Measurements from ENCODE around the gene ZBTB17.

- TF ChIP-seq CTCF (conservative IDR thresholded peaks at IDR 0.05; ENCODE audit: low read depth in 2 of 2) (no peak), CREB1 (CRISPR knock-in tag; IDR thresholded peaks at IDR 0.05; ENCODE audit: low read depth) (no peak)
Measured at GRCh38 chr1:15970911-15971310, 5.0 kb downstream of the ZBTB17 start.

Measured in GM23338 (cell line).